Endothelial cell of umbilical vein (primary cell): ENCODE results near the gene ITGA3. TPM values are rescaled to one million over a fixed set of nuclear protein-coding genes. Genes with fewer than 3 reads are reported as not detected.

ENCODE experiments used
- BruUV-seq: library from RNA; stranded (reverse); fragments of 400-500 nt; replicated peaks from 2 replicates; lab custom pipeline; 2021; lab: Mats Ljungman, UMichigan
- CTCF ChIA-PET: fragments of 300-600, 350-600 bp; sonication (Branson Sonifier 250); formaldehyde crosslinking; loops from one replicate; lab custom pipeline; 2021; ENCODE audit warnings: antibody characterized with exemption, inconsistent platforms; lab: Charles Lee
- POLR2A ChIA-PET: fragments of 300-600, 350-600 bp; sonication (Branson Sonifier 250); formaldehyde crosslinking; loops from one replicate; lab custom pipeline; 2021; ENCODE audit warnings: antibody characterized with exemption, inconsistent platforms; lab: Charles Lee
- DNase-seq: peaks from one replicate; pipeline ENCODE4 v3.0.0-alpha.2; 2011; ENCODE audit warnings: low read depth, low spot score
- FAIRE-seq: peaks from 2 replicates; lab custom pipeline; 2011; peaks lifted over from hg19 to GRCh38; lab: Jason Lieb, UNC
- H2AFZ ChIP-seq: 2 replicates; pipeline ENCODE4 v1.6.0; 2012; ENCODE audit warnings: low read depth, low read length, control low read depth, inconsistent platforms
- H3K27ac ChIP-seq: 2 replicates; pipeline ENCODE4 v1.5.1; 2011; ENCODE audit warnings: low read depth, mild to moderate bottlenecking, control low read depth, low read length, moderate library complexity; ENCODE audit not compliant: insufficient read depth
- H3K27me3 ChIP-seq, 2 experiments: 2 replicates each; pipeline versions ENCODE4 v1.6.0 to v1.6.1; 2011; ENCODE audit warnings: low read length in 2 of 2, mixed read lengths in 1 of 2; ENCODE audit not compliant: control insufficient read depth in 2 of 2, insufficient read depth in 2 of 2
- H3K36me3 ChIP-seq, 2 experiments: 2 replicates in 1 of 2; 3 replicates in 1 of 2; pipeline ENCODE4 v1.5.1; 2011; ENCODE audit warnings: low read length in 2 of 2, mild to moderate bottlenecking in 1 of 2, moderate library complexity in 1 of 2; ENCODE audit not compliant: control insufficient read depth in 2 of 2, insufficient read depth in 2 of 2; ENCODE audit errors: extremely low read depth in 1 of 2
- H3K4me1 ChIP-seq: 3 replicates; pipeline ENCODE4 v1.5.1; 2011; ENCODE audit warnings: mild to moderate bottlenecking, low read length; ENCODE audit not compliant: control insufficient read depth, insufficient read depth; ENCODE audit errors: extremely low read depth
- H3K4me2 ChIP-seq: 2 replicates; pipeline ENCODE4 v1.6.1; 2011; ENCODE audit warnings: low read length, control low read depth, mixed read lengths; ENCODE audit not compliant: insufficient read depth
- H3K4me3 ChIP-seq, 3 experiments: fragments of 200-600 bp in 1 of 3; sonication (generic), shearing (Covaris generic) in 1 of 3; replicated peaks in 1 of 3; 2 replicates each; pipeline ENCODE4 v1.5.1; 2011 to 2016; ENCODE audit warnings: control low read depth in 3 of 3, low read length in 3 of 3, mild to moderate bottlenecking in 2 of 3, inconsistent platforms in 1 of 3, low read depth in 1 of 3, moderate library complexity in 1 of 3; ENCODE audit not compliant: insufficient read depth in 1 of 3
- H3K79me2 ChIP-seq: 2 replicates; pipeline ENCODE4 v1.6.0; 2012; ENCODE audit warnings: low read length, inconsistent platforms; ENCODE audit not compliant: control insufficient read depth, insufficient read depth
- H3K9ac ChIP-seq: replicated peaks from 2 replicates; pipeline ENCODE3; 2011; ENCODE audit warnings: low read length, control low read depth; ENCODE audit not compliant: insufficient read depth; ENCODE audit errors: extremely low read depth
- H3K9me1 ChIP-seq: replicated peaks from 3 replicates; pipeline ENCODE4 v1.6.0; 2011; ENCODE audit warnings: mild to moderate bottlenecking, low read length; ENCODE audit not compliant: control insufficient read depth, insufficient read depth; ENCODE audit errors: extremely low read depth
- H3K9me3 ChIP-seq: replicated peaks from 2 replicates; pipeline ENCODE4 v1.5.1; 2012; ENCODE audit warnings: low read length, inconsistent platforms; ENCODE audit not compliant: control insufficient read depth, insufficient read depth
- H4K20me1 ChIP-seq: replicated peaks from 2 replicates; pipeline ENCODE3; 2011; ENCODE audit warnings: mild to moderate bottlenecking, low read length; ENCODE audit not compliant: control insufficient read depth, insufficient read depth; ENCODE audit errors: extremely low read depth
- CTCF ChIP-seq, 2 donors: IDR thresholded peaks; 1 replicate in 1 of 2; 2 replicates in 1 of 2; pipeline ENCODE4 v1.5.1; 2011; ENCODE audit warnings: low read length in 2 of 2, mild to moderate bottlenecking in 2 of 2, moderate library complexity in 2 of 2, control low read depth in 1 of 2, inconsistent platforms in 1 of 2, low read depth in 1 of 2; ENCODE audit not compliant: insufficient read depth in 1 of 2; ENCODE audit errors: extremely low read depth in 1 of 2
- EZH2 ChIP-seq: IDR thresholded peaks from 2 replicates; pipeline ENCODE4 v1.6.1; 2012; ENCODE audit warnings: borderline replicate concordance, low read depth, mild to moderate bottlenecking, moderate library complexity, low read length, inconsistent platforms; ENCODE audit not compliant: severe bottlenecking
- FOS ChIP-seq: IDR thresholded peaks from 2 replicates; pipeline ENCODE4 v1.6.1; 2011; ENCODE audit warnings: mild to moderate bottlenecking, low read length, moderate library complexity, borderline replicate concordance; ENCODE audit not compliant: insufficient read depth
- GATA2 ChIP-seq: IDR thresholded peaks from 2 replicates; pipeline ENCODE4 v1.7.0; 2011; ENCODE audit warnings: low read depth, mild to moderate bottlenecking, moderate library complexity, mixed read lengths, low read length; ENCODE audit not compliant: insufficient read length, insufficient read depth
- JUN ChIP-seq: IDR thresholded peaks from 2 replicates; pipeline ENCODE4 v1.6.1; 2011; ENCODE audit warnings: borderline replicate concordance, low read depth; ENCODE audit not compliant: insufficient read length, insufficient read depth
- MAX ChIP-seq: IDR thresholded peaks from 2 replicates; pipeline ENCODE4 v1.6.1; 2011; ENCODE audit not compliant: insufficient read depth, insufficient read length
- MYC ChIP-seq: IDR thresholded peaks from one replicate; pipeline ENCODE4 v1.6.1; 2011; ENCODE audit warnings: mild to moderate bottlenecking, low read depth, low read length
- POLR2A ChIP-seq: IDR thresholded peaks from 2 replicates; pipeline ENCODE4 v1.6.1; 2012; ENCODE audit warnings: low read depth, mild to moderate bottlenecking, control low read depth, low read length
- POLR2AphosphoS5 ChIP-seq: IDR thresholded peaks from 2 replicates; pipeline ENCODE4 v1.6.1; 2012; ENCODE audit warnings: low read depth, mild to moderate bottlenecking, control low read depth, low read length, moderate library complexity; ENCODE audit not compliant: insufficient read depth
- dilution Hi-C: fragments of 300-500 bp; cut with MboI; formaldehyde crosslinking; loops from one replicate; pipeline ENCODE4 v1.15.0; 2019; ENCODE audit warnings: low sequenced_read_pairs; ENCODE audit not compliant: extremely low pct_ligation_motif_present
- intact Hi-C: fragments of 100-400 bp; cut with micrococcal nuclease; formaldehyde crosslinking; loops from one replicate; pipeline ENCODE4 v1.10.0; 2022
- polyA plus RNA-seq, 4 experiments: library from polyadenylated mRNA; depleted of rRNA in 3 of 4; stranded (reverse) in 3 of 4; unstranded in 1 of 4; fragments of >200 nt; gene quantifications; 2 replicates each; pipeline versions ENCODE4 v1.2.1 to v1.2.3, GENCODE V29; 2011 to 2012; ENCODE audit warnings: missing spikeins in 1 of 4
- total RNA-seq: library from RNA; stranded (reverse); gene quantifications from 2 replicates; pipeline ENCODE4 v1.2.3, GENCODE V29; 2021

ITGA3 gene
- total and polyA plus RNA-seq, 2 donors (not counting 3 experiments of a cell fraction or from before 2014, with no cell fraction given): 92.7 to 112 TPM

- no peak overlapping the region for H3K4me3 ChIP-seq
- no peak overlapping the region for H3K9ac ChIP-seq
- H3K79me2 ChIP-seq: no peaks in the 10 kb centered on the region
- BruUV-seq: no TSS peak
- POLR2A ChIA-PET: no interaction called here
- H3K4me2 ChIP-seq: no peak overlapping the region
- dilution Hi-C loops: no loop called here
- H4K20me1 ChIP-seq: no peaks in the 10 kb centered on the region
- DNase-seq: no peak
- H3K4me1 ChIP-seq: peaks cover 66% of the 10 kb centered on the region
- no peak overlapping the region for H3K27ac ChIP-seq
- H3K27me3 ChIP-seq: no peaks in the 10 kb centered on the region
- H3K36me3 ChIP-seq: no peaks in the 10 kb centered on the region
- H3K9me3 ChIP-seq: no peaks in the 10 kb centered on the region
- FAIRE-seq: no peak
- H2AFZ ChIP-seq: no peak overlapping the region
- TF ChIP-seq GATA2 (no peak), FOS (no peak), CTCF (IDR thresholded peaks at IDR 0.05; ENCODE audit: extremely low read depth in 1 of 2, insufficient read depth in 1 of 2, low read depth in 1 of 2, low read length in 2 of 2) (no peak), JUN (no peak), MAX (no peak), MYC (no peak), POLR2AphosphoS5 (no peak), POLR2A (no peak), EZH2 (no peak)
- H3K9me1 ChIP-seq: no peaks in the 10 kb centered on the region
- intact Hi-C loops: no loop called here
- CTCF ChIA-PET: no interaction called here
Observed at GRCh38 chr17:50048988-50049387, 6.9 kb upstream of the ITGA3 start.
